Astrocyte (in vitro differentiated cells and primary cell): Measurements from ENCODE around the gene TBC1D5. TPM values are rescaled to one million over a fixed set of nuclear protein-coding genes. Genes with fewer than 3 reads are reported as not detected.

Experiments
- DNase-seq: peaks from one replicate; pipeline ENCODE4 v3.0.0-alpha.2; 2010; ENCODE audit warnings: low read depth
- FAIRE-seq: peaks from 2 replicates; lab custom pipeline; 2011; peaks lifted over from hg19 to GRCh38; lab: Jason Lieb, UNC
- H2AFZ ChIP-seq: 2 replicates; pipeline ENCODE4 v1.6.0; 2012; ENCODE audit warnings: low read depth, low read length, inconsistent platforms
- H3K27ac ChIP-seq: 2 replicates; pipeline ENCODE4 v1.5.1; 2011; ENCODE audit warnings: low read depth, low read length, inconsistent platforms
- H3K27me3 ChIP-seq: 2 replicates; pipeline ENCODE4 v1.6.0; 2011; ENCODE audit warnings: low read length, inconsistent platforms; ENCODE audit not compliant: insufficient read depth
- H3K36me3 ChIP-seq: 2 replicates; pipeline ENCODE4 v1.5.1; 2011; ENCODE audit warnings: low read length, inconsistent platforms; ENCODE audit not compliant: insufficient read depth
- H3K4me1 ChIP-seq: 2 replicates; pipeline ENCODE4 v1.5.1; 2011; ENCODE audit warnings: low read length, inconsistent platforms; ENCODE audit not compliant: insufficient read depth
- H3K4me2 ChIP-seq: 2 replicates; pipeline ENCODE4 v1.6.0; 2012; ENCODE audit warnings: low read length, inconsistent platforms
- H3K4me3 ChIP-seq: 2 replicates; pipeline ENCODE4 v1.5.1; 2011; ENCODE audit warnings: low read depth, mild to moderate bottlenecking, low read length, inconsistent platforms; ENCODE audit not compliant: insufficient read depth
- H3K79me2 ChIP-seq: 2 replicates; pipeline ENCODE4 v1.6.0; 2012; ENCODE audit warnings: mild to moderate bottlenecking, low read length, inconsistent platforms; ENCODE audit not compliant: insufficient read depth
- H3K9ac ChIP-seq: 2 replicates; pipeline ENCODE4 v1.6.0; 2012; ENCODE audit warnings: mild to moderate bottlenecking, low read length, inconsistent platforms
- H3K9me3 ChIP-seq: 2 replicates; pipeline ENCODE4 v1.5.1; 2012; ENCODE audit warnings: low read depth, mild to moderate bottlenecking, low read length, inconsistent platforms; ENCODE audit not compliant: insufficient read depth
- H4K20me1 ChIP-seq: 2 replicates; pipeline ENCODE4 v1.6.0; 2012; ENCODE audit warnings: low read length, inconsistent platforms; ENCODE audit not compliant: insufficient read depth
- H3K27ac Mint-ChIP-seq: one replicate; pipeline ENCODE4 v1.8.0; 2021; ENCODE audit warnings: mild to moderate bottlenecking, mixed read lengths; ENCODE audit not compliant: unreplicated experiment
- H3K27me3 Mint-ChIP-seq: one replicate; pipeline ENCODE4 v1.8.0; 2021; ENCODE audit warnings: low read depth, mixed read lengths; ENCODE audit not compliant: unreplicated experiment
- H3K36me3 Mint-ChIP-seq: one replicate; pipeline ENCODE4 v1.8.0; 2021; ENCODE audit warnings: low read depth, mixed read lengths; ENCODE audit not compliant: unreplicated experiment
- H3K4me1 Mint-ChIP-seq: one replicate; pipeline ENCODE4 v1.8.0; 2021; ENCODE audit warnings: low read depth, mixed read lengths; ENCODE audit not compliant: unreplicated experiment
- H3K4me3 Mint-ChIP-seq: one replicate; pipeline ENCODE4 v1.8.0; 2021; ENCODE audit warnings: mild to moderate bottlenecking, moderate library complexity, mixed read lengths; ENCODE audit not compliant: unreplicated experiment
- H3K9me3 Mint-ChIP-seq: one replicate; pipeline ENCODE4 v1.8.0; 2021; ENCODE audit warnings: mild to moderate bottlenecking, mixed read lengths; ENCODE audit not compliant: unreplicated experiment
- EZH2 ChIP-seq: IDR thresholded peaks from 2 replicates; pipeline ENCODE4 v1.6.1; 2012; ENCODE audit warnings: mild to moderate bottlenecking, low read length, inconsistent platforms; ENCODE audit not compliant: insufficient read depth
- total RNA-seq: library from RNA; stranded (reverse); gene quantifications from 2 replicates; pipeline ENCODE4 v1.2.1, GENCODE V29; 2021
- TF ChIP-seq, protein P1 (sequence below): IDR thresholded peaks from 2 replicates; pipeline ENCODE4 v1.5.1; 2011; ENCODE audit warnings: low read depth, mild to moderate bottlenecking, inconsistent platforms, low read length, moderate library complexity; ENCODE audit not compliant: insufficient read depth

Gene TBC1D5
- total RNA-seq, 1 donor from 2014 or later, result 23.0 TPM

DNA sequence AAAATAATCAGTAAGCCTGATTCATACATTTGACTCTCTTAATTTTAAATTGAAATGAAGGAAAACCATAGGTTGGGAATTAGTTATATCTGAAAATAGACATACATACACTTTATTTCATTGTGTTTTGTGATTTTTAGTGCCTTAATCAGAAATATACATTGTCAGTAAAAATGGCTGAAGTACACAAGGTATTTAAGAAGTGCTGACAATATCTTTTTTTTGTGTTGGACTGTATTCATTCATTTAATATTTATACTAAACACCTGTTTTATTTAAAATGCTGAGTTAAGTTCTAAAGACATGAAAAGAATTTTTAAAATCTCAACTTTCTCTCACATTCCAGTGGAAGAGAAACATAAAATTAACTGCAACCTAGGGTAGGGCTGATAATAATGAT lies 444.4 kb downstream of the TBC1D5 start:
- no peak overlapping the region for H3K27ac ChIP-seq
- no peaks in the 10 kb centered on the region for H3K9me3 ChIP-seq
- no peaks in the 10 kb centered on the region for H3K27me3 ChIP-seq
- Mint-ChIP-seq H3K36me3 (no peaks in the 10 kb centered on the region), H3K27ac (no peak overlapping the region), H3K4me3 (no peak overlapping the region), H3K4me1 (no peaks in the 10 kb centered on the region), H3K27me3 (no peaks in the 10 kb centered on the region), H3K9me3 (no peaks in the 10 kb centered on the region)
- H3K4me2 ChIP-seq, result no peak overlapping the region
- no peaks in the 10 kb centered on the region for H4K20me1 ChIP-seq
- H3K79me2 ChIP-seq, result no peaks in the 10 kb centered on the region
- H2AFZ ChIP-seq, result no peak overlapping the region
- DNase-seq (no peak), FAIRE-seq (no peak)
- TF ChIP-seq, protein P1, sequence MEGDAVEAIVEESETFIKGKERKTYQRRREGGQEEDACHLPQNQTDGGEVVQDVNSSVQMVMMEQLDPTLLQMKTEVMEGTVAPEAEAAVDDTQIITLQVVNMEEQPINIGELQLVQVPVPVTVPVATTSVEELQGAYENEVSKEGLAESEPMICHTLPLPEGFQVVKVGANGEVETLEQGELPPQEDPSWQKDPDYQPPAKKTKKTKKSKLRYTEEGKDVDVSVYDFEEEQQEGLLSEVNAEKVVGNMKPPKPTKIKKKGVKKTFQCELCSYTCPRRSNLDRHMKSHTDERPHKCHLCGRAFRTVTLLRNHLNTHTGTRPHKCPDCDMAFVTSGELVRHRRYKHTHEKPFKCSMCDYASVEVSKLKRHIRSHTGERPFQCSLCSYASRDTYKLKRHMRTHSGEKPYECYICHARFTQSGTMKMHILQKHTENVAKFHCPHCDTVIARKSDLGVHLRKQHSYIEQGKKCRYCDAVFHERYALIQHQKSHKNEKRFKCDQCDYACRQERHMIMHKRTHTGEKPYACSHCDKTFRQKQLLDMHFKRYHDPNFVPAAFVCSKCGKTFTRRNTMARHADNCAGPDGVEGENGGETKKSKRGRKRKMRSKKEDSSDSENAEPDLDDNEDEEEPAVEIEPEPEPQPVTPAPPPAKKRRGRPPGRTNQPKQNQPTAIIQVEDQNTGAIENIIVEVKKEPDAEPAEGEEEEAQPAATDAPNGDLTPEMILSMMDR, result no peak
- no peak for TF ChIP-seq EZH2
- H3K9ac ChIP-seq, result no peak overlapping the region
- H3K36me3 ChIP-seq, result no peaks in the 10 kb centered on the region
- H3K4me1 ChIP-seq, result no peaks in the 10 kb centered on the region
- H3K4me3 ChIP-seq, result no peak overlapping the region

DNA sequence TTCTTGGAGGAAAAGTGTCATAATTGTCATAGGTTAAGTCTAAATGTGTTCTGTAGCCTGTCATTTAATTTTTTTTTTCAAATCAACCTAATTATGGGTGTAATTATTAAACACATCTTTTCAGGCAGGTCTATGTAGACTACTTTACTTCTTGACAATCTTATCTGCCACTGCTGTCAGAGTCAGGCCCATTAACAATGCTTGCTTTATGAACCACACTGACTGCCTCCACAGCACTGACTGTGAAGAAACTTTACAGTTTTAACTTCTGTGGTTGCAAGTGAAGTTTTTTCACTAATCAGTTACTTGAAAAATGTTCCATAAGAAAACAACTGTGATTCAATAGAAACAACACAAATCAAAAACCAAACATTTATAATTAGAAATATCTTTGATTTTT lies 449.9 kb downstream of the TBC1D5 start:
- Histone ChIP-seq H3K9ac (no peak overlapping the region), H3K79me2 (no peaks in the 10 kb centered on the region), H3K36me3 (no peaks in the 10 kb centered on the region), H3K4me2 (no peak overlapping the region), H2AFZ (no peak overlapping the region), H3K9me3 (no peaks in the 10 kb centered on the region), H4K20me1 (no peaks in the 10 kb centered on the region), H3K4me3 (no peak overlapping the region), H3K27me3 (no peaks in the 10 kb centered on the region), H3K27ac (no peak overlapping the region), H3K4me1 (no peaks in the 10 kb centered on the region)
- Mint-ChIP-seq H3K27ac (no peak overlapping the region), H3K27me3 (no peaks in the 10 kb centered on the region), H3K4me3 (no peak overlapping the region), H3K36me3 (no peaks in the 10 kb centered on the region), H3K9me3 (no peaks in the 10 kb centered on the region), H3K4me1 (no peaks in the 10 kb centered on the region)
- DNase-seq (peak; percentile 36), FAIRE-seq (no peak)
- TF ChIP-seq, protein P1, result no peak
- no peak for TF ChIP-seq EZH2

DNA sequence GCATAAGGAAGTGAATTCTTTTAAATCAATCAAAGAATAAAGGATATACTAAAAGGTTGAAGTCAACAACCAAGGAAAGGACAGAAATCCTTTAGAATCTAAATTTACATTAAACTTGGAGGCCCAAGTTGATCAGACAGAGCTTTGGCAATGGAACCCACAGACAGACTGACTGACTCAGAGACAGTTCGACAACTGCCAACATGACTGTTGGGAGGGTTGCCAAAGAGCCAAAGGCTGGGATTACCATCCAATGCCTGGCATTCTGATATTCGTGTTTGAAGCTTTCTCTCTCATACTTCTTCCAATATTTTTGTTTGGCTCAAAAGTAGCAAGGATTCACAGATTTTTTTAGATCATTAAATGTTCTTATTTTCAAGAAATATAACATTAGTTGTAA lies 451.5 kb downstream of the TBC1D5 start:
- Histone ChIP-seq H3K27me3 (no peaks in the 10 kb centered on the region), H3K4me1 (no peaks in the 10 kb centered on the region), H3K4me3 (no peak overlapping the region), H3K9ac (no peak overlapping the region), H3K27ac (no peak overlapping the region), H3K36me3 (no peaks in the 10 kb centered on the region), H3K9me3 (no peaks in the 10 kb centered on the region), H3K4me2 (no peak overlapping the region), H3K79me2 (no peaks in the 10 kb centered on the region), H2AFZ (no peak overlapping the region), H4K20me1 (no peaks in the 10 kb centered on the region)
- H3K9me3 Mint-ChIP-seq, result no peaks in the 10 kb centered on the region
- DNase-seq, result no peak
- H3K4me3 Mint-ChIP-seq, result no peak overlapping the region
- TF ChIP-seq, protein P1, result no peak
- no peak for TF ChIP-seq EZH2
- no peaks in the 10 kb centered on the region for H3K27me3 Mint-ChIP-seq
- no peaks in the 10 kb centered on the region for H3K36me3 Mint-ChIP-seq
- H3K4me1 Mint-ChIP-seq, result peaks cover 3% of the 10 kb centered on the region
- no peak overlapping the region for H3K27ac Mint-ChIP-seq
- no peak for FAIRE-seq
